IPS-NIHi11 (cell line): ENCODE results near the gene ORM1.

Experiments used
- DNase-seq: peaks from one replicate; pipeline ENCODE4 v3.0.0; 2012; ENCODE audit warnings: mixed read lengths, low spot score

ORM1 gene

GRCh38 chr9:114344188-114344566 lies 21.3 kb downstream of the ORM1 start:
- DNase-seq: no peak

GRCh38 chr9:114344692-114345091 lies 21.8 kb downstream of the ORM1 start:
- DNase-seq: no peak

- no peak for DNase-seq
Measured at GRCh38 chr9:114345493-114346065, 22.7 kb downstream of the ORM1 start.

GRCh38 chr9:114346146-114346545 lies 23.2 kb downstream of the ORM1 start:
- DNase-seq: no peak

GRCh38 chr9:114347675-114348074 lies 24.8 kb downstream of the ORM1 start:
- no peak for DNase-seq

- DNase-seq: no peak
Measured at GRCh38 chr9:114348261-114348905, 25.5 kb downstream of the ORM1 start.

GRCh38 chr9:114348906-114349482 lies 26.1 kb downstream of the ORM1 start:
- peak; percentile 86 for DNase-seq

- no peak for DNase-seq
Measured at GRCh38 chr9:114349713-114350480, 27.0 kb downstream of the ORM1 start.

- DNase-seq: no peak
Measured at GRCh38 chr9:114350636-114351401, 27.9 kb downstream of the ORM1 start.

- no peak for DNase-seq
Measured at GRCh38 chr9:114351932-114352331, 29.0 kb downstream of the ORM1 start.

GRCh38 chr9:114355821-114356220 lies 32.9 kb downstream of the ORM1 start:
- no peak for DNase-seq

GRCh38 chr9:114356792-114357191 lies 33.9 kb downstream of the ORM1 start:
- DNase-seq: no peak

- DNase-seq: no peak
Measured at GRCh38 chr9:114357360-114357759, 34.5 kb downstream of the ORM1 start.

GRCh38 chr9:114357911-114358328 lies 35.0 kb downstream of the ORM1 start:
- DNase-seq: no peak

GRCh38 chr9:114359801-114360200 lies 36.9 kb downstream of the ORM1 start:
- no peak for DNase-seq

GRCh38 chr9:114361542-114361941 lies 38.6 kb downstream of the ORM1 start:
- no peak for DNase-seq

- no peak for DNase-seq
Measured at GRCh38 chr9:114362394-114362793, 39.5 kb downstream of the ORM1 start.

GRCh38 chr9:114363424-114363823 lies 40.5 kb downstream of the ORM1 start:
- no peak for DNase-seq

- DNase-seq: no peak
Measured at GRCh38 chr9:114364134-114365041, 41.5 kb downstream of the ORM1 start.

- no peak for DNase-seq
Measured at GRCh38 chr9:114365194-114365593, 42.3 kb downstream of the ORM1 start.
